HG02970 (cell line): ENCODE measurements around the gene PRDM11.
"Not testable (repeated sequence)": the region's sequence is repeated elsewhere in the genome, so short reads cannot be mapped to it uniquely, and the experiment has no call there.

Experiments
- ATAC-seq: cut with Tn5 transposase; IDR thresholded peaks from one replicate; pipeline ENCODE4 v1.9.1; 2021; ENCODE audit warnings: mild to moderate bottlenecking, moderate library complexity, moderate number of reproducible peaks; ENCODE audit not compliant: unreplicated experiment, low FRiP score

The PRDM11 gene

DNA sequence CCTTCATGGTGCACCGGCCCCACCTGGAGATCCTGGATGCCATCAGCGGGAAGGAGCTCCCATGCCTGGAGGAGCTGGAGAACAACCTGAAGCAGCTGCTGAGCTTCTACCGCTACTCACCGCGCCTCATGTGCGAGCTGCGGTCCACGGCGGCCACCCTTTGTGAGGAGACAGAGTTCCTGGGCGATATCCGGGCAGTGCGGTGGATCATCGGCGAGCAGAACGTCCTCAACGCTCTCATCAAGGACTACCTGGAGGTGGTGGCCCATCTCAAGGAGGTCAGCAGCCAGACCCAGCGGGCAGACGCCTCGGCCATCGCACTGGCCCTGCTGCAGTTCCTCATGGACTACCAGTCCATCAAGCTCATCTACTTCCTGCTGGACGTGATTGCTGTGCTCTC, 80.5 kb downstream of the PRDM11 start:
- ATAC-seq = no peak

DNA sequence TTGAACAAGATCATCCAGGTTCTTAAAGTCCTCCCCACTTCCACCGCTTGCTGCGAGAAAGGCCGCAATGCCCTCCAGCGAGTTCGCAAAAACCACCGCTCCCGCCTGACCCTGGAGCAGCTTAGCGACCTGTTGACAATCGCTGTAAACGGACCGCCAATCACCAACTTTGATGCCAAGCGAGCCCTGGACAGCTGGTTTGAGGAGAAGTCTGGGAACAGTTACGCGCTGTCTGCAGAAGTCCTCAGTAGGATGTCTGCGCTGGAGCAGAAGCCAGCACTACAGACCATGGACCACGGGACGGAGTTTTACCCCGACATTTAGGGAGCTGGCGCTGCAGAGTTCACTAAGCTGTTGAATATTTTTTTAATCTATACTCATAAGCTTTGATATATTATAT, 81.4 kb downstream of the PRDM11 start:
- no peak for ATAC-seq

DNA sequence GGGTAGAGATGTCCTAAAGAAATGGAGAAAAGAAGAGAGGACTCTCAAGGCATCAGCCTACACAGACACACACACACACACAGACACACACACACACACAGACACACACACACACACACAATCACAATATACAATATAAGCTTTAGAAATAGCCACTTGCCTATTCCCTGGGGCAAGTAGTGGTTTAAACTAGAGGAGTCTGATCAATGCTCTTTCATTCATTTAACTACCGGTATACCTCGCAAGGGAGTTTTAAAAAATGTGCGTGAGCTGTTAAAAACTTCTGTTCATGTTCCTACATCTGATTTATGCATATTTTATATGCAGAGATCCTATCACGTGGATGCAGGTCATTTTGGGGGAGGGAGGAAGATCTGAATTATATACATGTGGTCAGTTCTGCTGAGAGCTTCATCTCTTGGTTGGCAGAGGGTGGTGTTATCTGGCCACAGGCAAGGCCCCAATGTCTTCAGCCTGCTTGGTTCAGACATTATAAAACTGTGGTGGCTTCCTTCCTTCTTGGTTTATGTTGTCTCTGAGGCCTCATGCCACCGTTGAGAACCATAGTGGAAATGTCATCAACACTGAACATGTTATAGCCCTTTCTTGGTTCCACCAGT, 83.1 kb downstream of the PRDM11 start:
- no peak for ATAC-seq

DNA sequence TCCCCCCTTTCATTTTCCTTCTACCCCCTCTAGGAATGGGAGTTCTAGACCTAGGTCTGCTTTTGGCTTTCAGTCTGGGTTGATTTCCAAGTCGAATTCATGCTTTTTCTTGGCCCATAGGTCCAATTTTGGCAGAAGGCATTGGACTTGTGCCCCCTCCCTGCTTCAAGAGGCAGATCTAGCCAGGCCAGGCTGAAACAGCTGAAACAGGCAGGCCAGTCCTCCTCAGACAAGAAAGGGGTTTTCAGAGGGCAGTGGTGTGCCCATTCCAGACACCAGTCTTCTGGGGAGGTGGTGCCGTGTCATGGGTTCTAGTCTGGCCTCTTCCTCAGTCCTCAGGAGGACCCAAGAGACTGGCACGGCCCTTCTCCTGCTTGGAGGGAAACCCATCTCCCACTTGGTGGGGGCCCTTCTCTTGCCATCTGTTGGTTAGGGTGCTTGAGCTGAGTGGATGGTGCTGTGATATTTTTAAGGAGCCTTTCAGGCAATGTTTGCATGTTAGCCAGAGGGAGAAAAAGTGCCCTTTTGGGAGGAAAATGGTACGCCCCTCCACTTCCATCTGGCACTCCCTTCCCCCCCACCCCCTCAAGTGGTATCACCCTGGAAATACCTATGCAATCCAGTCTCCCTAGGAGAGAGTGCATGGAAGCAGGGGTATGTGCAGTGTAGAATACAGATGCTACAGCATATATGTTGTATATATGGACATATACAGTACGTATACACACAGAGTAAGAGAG, 86.1 kb downstream of the PRDM11 start:
- ATAC-seq = no peak

DNA sequence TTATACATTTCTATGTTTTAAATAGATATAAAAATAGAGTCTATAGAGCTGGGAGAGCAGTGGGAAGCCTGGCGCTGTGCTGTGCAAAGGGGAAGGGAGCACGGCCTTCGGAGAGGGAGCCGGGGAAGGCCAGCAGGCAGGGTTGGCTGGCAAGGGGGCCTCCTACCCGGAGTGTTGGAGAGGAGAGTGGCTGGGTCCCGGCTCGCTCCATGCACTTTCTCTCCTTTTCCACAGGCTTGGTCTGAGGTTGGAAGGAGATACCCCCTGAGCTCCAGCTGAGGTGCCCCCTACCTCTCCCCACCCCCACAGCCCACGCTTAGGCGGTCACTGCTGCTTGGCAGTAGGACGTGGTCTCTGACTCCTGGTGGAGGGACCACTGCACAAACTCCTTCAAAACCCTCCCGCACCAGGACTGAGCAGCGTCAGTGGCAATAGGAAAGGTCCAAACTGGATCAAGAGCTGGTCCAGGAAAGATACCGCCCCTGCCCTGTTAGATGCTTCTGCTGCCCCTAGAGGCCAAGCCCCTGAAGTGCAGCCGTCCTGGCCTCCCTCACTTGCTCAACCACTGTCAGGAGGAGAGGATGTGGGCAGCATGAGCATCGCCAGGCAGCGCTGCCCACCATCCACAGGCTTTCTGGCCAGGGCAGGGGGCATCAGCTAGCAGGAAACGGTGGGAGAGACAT, 86.8 kb downstream of the PRDM11 start:
- no peak for ATAC-seq

DNA sequence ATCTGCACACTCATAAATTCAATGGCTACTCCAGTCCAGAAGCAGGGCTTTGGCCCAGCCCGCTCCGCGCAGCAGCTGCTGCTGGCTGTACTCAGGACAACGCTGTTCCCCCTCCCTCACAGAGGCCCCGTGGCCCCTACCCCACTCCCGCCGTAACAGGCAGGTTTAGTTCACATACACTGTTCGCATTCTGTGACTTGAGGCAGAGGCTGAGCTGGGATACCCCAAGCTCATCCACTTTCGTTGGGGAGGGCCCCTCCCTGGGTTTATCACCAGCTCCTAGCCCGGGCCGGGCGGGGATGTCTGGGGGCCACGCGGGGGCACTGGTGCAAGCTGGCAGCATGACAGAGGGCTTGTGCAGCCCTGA, 87.3 kb downstream of the PRDM11 start:
- no peak for ATAC-seq

DNA sequence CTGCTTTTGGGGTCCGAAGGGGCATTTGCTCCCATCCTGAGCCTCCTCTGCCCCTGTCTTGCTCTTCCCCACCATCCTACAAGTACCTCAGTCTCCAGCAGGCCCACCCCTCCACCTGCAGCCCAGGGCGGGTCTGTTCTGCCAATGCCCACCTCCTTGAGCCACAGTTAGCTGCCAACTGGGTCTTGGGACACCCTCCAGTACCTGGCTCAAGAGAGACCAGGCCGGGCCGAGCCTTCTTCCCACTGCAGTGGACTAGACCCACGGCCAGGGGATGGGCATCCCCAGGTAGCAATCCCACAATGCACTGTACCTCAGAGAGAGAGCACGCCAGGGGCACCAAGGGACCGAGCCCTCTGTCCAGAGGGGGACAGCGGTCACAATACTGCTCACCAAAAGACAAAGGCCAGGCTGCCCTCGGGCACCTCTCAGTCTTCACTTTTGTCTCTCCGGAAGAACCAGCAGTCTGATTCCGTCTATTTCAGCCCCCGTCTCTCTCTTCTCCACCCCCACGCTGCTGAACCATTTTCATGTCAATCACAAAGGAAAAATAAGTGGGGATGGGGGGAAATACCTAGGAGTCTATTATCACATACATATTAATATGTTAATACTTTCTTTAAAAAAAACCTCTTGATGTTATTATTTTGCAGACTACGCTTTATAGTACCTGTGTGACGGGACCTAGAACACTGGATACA, 88.0 kb downstream of the PRDM11 start:
- no peak for ATAC-seq

DNA sequence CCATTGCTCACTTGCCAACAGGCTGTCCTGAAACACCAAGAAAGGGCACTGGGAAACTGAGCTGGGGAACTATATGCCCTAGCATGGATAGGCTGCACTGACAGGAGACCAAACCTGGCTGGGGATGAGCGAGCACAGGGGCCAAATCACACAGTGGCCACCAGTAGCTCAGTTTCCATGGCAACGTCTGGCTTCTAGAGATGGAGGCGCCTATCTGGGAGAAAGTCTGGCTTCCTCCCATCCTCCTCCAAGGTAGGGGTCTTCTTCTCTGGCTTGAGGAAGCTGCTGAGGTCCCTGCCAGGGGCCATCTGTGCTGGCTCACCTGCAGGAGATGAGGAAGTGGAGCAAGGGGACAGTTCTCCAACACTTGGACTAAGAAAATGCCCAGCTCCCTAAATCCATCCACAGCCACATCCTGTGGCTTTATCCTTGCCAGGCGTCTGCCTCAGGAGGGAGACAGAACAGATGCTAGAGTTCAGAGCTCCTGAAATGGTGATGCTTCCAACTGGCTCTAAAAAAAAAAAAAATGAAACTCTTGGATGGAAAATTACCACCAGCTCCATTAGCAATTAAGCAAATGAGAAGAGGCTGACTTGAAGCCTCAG, 91.4 kb downstream of the PRDM11 start:
- ATAC-seq = no peak

DNA sequence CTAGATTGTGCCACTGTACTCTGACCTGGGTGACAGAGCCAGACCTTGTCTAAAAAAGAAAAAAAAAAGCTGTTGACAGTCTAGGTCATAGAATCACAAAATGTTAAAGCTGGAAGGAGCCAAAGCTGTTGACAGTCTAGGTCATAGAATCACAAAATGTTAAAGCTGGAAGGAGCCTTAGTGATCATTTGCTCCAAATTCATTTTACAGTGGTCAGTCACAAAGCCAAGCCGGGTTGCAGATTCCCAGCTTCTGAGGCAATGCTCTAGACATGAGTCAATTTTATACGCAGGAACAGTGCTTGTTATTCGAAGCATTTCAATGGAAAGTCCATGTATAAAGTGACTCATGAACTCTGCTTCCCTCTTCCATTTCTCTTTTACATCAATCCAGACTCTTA, 92.3 kb downstream of the PRDM11 start:
- no peak for ATAC-seq

DNA sequence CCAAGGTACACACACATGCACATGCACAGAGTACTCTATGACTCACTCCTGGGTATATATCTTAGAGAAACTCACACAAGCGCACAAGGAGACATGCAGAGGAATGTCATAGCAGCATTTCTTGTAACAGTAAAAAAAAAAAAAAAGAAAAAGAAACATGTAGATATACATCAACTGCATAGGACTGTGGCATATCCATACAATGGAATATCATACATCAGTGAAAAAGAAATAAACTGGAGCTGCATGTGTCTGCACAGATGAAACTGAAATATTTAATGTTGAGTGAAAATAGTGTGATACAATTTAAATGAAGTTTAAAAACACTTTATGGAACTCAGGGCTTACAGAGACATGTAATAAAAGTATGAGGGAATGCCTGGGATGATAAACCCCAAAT, 93.3 kb downstream of the PRDM11 start:
- no peak for ATAC-seq

DNA sequence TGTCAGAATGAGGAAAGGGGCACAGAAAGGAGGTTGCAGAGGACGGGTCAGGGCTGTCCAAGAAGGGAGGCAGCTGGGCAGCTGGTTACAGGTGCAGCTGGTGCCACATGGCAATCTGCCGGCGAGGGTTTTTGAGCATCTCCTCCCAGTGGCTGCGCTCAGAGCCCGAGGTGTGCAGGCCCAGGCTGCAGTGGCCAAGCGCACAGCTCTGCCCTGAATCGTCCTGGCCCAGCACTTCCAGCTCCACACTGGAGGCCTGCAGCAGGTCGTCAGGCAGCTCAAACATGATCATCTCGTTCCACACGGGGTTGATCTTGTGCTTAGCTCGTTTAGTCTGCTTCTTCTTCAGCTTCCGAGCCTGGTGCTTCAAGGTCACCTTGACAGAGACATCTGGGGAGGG, 97.5 kb downstream of the PRDM11 start:
- ATAC-seq = no peak

DNA sequence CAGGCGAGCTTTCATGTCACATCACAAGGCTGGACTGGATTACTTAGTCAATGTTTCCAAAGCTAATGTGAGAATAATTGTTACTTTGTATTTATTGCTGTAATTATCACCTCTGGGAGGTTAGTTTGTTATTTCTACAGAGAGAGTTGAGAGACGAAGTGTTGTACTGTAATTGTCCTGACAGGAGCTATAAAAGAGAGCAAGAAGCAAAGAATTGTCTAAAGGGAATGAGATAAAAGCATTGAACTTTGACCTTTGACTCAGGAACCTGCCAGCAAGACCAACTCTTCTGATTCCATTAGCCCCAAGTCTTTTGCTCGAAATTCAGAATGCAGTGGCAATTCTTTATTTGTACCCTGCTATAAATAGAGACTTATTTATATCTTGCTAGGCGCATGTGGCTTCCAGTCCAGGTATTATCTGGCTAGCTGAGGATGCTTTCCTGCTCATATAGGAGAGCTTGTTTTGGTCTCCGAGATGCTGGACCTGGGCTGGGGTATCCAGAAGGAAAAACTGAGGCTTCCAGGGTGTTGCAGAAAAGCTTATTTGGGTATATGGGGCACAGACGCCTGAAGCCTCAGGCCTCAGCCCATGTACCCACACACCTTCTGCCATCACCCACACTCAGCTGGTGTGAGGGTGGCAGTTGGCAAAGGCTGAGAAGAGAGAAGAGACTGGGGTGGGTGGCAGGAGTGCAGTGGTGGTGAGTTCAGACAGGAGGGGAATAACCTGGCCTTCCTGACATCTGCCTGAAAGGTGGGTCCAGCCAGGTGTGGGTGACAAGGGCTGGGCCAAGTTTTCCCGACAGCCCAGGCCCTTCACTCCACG, 99.0 kb downstream of the PRDM11 start:
- ATAC-seq = no peak

DNA sequence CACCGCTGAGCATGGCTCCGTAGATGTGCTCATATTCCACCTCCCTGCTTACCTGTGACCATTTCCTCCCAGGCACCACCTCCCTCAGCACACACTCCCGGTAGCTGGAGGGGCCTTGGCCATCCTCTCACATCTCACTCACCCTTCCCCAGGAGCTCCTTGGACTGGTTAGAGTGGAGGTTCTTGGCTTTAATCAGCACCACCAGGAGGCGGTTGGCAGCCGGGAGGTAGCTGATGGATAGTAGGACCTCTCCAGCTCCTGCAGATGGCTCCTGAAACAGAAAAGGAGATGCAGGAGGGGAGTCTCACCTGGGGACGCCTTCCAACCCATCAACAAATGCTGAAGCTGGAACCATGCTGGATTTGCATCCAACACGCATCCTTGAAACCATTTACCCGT, 99.8 kb downstream of the PRDM11 start:
- ATAC-seq = no peak

DNA sequence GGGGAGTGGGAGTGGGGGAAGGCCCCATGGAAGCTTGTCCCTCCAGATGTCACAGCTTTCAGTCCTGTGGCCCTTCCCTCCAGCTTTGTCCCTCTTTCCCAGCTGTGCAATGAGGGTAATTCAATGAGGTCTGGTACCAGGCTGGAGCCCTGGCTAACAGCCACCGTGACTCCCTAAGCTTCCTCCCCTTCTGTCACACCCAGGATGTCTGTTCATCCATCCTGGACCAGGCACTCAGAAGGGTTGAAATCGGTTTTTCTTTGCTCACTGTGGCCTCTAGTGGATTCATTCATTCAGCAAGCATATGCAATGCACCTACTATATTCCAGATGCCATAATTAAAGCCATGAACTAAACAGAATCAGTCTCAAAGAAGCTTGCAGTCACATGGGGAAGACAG, 101.0 kb downstream of the PRDM11 start:
- ATAC-seq = no peak

DNA sequence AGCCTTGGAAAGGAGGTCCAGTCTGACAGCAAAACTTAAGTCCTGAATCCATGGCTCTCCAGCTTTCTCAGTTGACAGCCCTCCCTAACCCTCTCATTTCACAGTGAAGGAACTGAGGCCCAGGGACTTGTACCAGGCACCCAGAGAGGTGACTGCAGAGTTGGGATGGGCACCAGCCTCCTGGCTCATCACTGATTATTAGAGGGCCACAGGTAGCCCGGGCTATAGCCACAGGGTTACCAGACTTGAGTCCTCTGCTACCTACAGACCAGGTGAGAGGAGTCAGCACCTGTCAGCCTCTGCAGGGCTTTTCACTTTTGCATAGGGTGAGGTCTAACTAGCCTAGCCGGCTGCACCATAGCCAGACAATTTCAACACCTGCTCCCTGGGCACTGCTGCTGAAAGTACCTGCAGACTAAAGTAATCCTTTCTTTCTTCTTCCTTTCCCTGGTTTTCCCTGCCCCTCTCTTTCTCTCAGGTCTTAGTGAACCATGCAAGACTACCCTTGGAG, 102.1 kb downstream of the PRDM11 start:
- ATAC-seq = no peak

DNA sequence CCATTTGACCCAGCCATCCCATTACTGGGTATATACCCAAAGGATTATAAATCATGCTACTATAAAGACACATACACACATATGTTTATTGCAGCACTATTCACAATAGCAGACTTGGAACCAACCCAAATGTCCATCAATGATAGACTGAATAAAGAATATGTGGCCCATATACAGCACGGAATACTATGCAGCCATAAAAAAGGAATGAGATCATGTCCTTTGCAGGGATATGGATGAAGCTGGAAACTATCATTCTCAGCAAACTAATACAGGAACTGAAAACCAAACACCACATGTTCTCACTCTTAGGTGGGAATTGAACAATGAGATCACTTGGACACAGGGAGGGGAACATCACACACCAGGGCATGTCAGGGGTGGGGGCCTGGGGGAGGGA, 102.9 kb downstream of the PRDM11 start:
- not testable (repeated sequence) for ATAC-seq

DNA sequence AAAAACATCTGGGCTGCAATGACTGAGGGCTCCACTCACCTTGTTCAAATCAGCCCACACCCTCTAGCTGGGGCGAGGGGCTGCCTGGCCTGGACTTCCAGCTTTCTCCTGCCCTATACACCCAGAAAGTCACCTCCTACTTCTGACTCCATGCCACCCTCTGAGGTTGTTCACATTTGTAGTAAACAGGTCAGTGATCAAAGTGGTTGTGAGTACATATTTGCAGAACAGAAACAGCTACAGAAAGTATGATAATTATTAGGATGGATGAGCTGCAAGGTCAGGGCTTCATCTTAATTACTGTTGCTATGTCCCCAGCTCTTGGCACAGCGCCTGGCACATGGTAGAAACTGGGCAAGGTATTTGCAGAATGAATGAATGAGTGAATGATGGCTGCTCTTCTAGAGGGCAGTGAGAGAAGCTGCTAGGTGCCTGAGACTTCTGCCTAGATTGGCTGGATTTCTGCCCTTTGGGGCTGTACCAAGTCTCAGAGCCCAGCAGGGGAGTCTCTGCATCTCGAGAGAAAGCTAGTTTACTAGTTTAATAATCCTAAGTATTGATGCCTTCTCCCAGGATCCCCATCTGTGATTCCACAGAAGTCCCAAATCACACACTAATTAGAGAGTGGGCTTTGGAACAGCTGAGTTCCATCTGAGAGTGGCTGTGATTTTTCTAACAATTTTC, 103.7 kb downstream of the PRDM11 start:
- ATAC-seq = no peak

DNA sequence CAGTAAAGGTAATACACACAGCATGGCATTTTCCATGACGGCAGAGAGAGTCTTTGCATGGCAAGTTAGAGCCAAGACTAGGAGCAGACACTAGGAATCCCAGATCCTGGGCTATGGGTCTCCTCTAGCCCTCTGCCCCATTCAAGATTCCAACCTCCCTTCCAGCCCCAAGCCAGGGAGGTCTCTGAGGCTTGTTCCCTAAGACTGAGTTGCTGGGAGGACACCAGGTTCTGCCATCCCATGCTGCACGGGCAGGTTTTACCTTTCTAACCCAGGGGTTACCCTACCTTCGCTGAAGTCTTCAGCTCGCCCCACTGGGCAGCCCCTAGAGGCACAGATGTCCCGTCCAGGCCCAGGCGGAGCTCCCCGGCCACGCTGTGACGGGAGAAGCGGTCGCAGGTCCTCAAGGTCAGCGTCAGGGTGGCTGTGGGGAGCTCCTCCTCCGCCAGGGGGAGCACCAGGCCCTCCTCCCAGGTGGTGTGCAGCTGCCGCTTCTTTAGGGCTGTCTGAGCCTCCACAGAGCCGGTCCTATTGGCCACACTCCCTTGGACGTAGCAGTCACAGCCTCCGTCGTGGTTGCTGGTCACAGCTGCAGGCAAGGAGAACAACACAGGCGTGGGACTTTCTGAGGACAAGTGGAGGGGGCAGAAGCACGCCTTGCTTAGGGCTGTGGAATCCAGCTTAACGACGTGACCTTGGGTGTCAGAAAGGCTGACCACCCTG, 105.9 kb downstream of the PRDM11 start:
- no peak for ATAC-seq

DNA sequence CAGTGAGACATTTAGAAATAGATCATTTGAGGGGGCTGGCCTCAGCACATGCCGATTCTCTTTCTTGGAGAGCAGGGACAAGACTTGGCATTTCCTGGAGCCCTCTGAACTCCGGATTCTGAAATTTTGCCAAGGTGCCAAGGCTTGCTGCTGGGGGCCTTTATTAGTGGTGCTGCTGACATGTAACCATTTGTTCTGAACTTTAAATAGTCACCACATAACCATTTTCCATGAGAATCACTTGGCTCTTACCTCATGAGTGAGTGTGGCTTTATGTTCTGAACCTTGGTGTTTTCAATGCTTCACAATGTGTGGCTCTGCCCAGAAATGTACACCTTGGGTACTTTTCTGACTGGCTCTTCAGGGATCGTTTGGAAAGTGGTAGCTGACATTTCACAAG, 106.4 kb downstream of the PRDM11 start:
- ATAC-seq = no peak
